HG03139 (cell line): Measurements from ENCODE around the gene MTHFR.

Source experiments
- ATAC-seq: cut with Tn5 transposase; IDR thresholded peaks from one replicate; pipeline ENCODE4 v1.9.1; 2021; ENCODE audit not compliant: unreplicated experiment

Gene MTHFR

DNA sequence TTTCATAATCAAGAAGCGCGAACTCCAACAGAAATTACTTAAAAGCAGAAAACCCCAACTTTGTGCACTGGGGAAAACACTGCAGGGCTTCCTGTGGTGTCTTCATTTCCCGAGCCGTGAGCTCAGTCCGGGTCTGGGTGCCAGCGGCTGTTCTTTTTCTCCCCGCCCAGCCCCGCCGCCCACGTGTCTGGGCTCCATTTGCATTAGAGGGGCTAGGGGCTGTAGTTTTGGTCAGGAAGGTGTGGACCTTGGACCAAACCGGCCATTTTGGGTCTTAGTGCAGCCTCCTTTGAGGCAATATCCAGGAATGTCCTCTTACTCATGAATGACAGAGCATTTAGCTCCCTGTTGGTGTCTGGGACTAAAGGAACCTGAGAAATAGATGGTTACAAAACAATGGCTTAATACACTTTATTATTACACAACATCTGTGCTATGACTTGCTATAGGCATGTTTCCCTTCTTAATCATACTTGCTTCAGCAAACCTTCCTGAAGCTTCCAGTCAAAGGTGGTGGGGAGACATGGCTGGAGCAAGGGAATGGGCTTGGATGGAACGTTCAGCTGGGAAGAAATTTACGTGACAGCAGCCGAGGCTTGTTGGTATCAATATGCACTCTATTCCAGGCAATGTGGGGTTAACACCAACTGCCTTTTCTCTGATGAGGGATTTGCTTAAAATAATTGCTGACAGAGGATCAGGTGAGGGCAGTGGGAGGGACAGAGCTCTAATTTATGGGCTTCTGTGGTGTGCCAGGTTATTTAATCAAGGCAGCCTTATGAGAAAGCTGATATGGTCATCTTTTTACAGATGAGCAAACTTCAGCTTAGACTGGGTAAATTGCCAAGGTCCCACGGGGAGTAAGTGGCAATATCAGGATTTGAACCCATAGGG, 68.8 kb downstream of the MTHFR start:
- peak; percentile 28 for ATAC-seq

DNA sequence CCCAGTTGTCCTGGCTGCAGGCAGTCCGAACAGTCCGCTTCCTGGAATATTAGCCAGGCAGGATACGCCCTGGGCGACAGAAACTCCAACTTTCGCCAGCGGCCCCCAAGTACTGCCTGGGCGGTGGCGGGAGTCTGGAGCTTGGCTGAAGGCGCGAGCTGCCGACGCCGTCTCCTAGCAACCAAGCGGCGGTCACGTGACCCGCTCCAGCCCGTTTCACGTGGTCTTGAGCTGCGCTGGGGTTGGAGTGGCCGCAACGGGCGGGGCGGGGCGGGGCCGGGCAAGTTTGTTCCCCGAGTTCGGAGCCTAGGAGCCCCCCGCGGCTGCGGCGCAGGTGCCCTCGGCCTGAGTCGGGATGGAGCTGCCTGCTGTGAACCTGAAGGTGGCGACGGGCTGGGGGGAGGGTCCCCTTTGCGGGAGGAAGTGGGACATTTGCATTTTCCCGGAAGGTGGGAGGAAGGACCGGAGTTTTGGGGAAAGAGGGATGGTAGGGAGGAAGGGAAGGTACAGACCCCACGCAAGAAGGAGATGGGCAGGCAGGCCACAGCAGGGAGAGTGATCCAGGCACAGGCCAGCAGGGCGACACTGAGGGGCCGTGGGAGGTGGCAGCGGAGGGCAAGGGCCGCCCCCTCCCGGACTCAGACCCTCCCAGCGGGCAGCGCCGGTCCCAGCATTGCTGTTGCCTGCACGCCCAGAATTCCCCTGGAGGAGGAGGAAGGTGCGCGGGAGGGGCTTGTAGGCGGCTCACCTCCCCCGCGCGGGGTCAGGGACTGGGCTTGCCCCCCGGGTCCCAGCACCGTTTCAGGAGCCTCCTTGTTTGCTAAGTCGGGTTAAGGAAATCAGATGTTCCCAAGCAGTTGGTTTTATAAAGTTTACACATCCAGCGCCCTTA, 69.7 kb downstream of the MTHFR start, which contains the start of gene AGTRAP:
TSS of gene AGTRAP (plus strand) at position 283 of the 892 bp plus-strand sequence. CDS start at position 356, 73 bp downstream.
- ATAC-seq, result peak; percentile 55
